Measurements from ENCODE around the gene ITGB3BP. TPM values are rescaled to one million over a fixed set of nuclear protein-coding genes. Genes with fewer than 3 reads are reported as not detected.

The ITGB3BP gene
- total RNA-seq, 1 experiment from 2014 or later = 47.2 TPM

GRCh38 chr1:63401945-63402344 is 121.1 kb downstream of the ITGB3BP start:
- H2BK20ac ChIP-seq (ENCODE audit: low read depth, low read length, poor library complexity, severe bottlenecking) = no peak overlapping the region
- H3K56ac ChIP-seq (ENCODE audit: insufficient read length, low read depth, low read length) = no peak overlapping the region
- no peak overlapping the region for H2AFZ ChIP-seq (ENCODE audit: low read length)
- no peaks in the 10 kb centered on the region for H3K79me2 ChIP-seq (ENCODE audit: insufficient read depth, low read length)
- H2BK5ac ChIP-seq (ENCODE audit: insufficient read length, low read length) = no peak overlapping the region
- H2BK12ac ChIP-seq (ENCODE audit: insufficient read length, low read depth, low read length) = no peak overlapping the region
- WGBS (ENCODE audit: extremely low coverage, insufficient read length, low lambda C conversion rate) = no CpG with 5 or more reads among the region's 4 CpGs
- no peak overlapping the region for H3T11ph ChIP-seq (ENCODE audit: low read length)
- H4K20me1 ChIP-seq (ENCODE audit: control insufficient read depth, insufficient read depth, insufficient read length) = no peaks in the 10 kb centered on the region
- H3K4me1 ChIP-seq (ENCODE audit: insufficient read depth, low read length) = no peaks in the 10 kb centered on the region
- TF ChIP-seq, protein P1, sequence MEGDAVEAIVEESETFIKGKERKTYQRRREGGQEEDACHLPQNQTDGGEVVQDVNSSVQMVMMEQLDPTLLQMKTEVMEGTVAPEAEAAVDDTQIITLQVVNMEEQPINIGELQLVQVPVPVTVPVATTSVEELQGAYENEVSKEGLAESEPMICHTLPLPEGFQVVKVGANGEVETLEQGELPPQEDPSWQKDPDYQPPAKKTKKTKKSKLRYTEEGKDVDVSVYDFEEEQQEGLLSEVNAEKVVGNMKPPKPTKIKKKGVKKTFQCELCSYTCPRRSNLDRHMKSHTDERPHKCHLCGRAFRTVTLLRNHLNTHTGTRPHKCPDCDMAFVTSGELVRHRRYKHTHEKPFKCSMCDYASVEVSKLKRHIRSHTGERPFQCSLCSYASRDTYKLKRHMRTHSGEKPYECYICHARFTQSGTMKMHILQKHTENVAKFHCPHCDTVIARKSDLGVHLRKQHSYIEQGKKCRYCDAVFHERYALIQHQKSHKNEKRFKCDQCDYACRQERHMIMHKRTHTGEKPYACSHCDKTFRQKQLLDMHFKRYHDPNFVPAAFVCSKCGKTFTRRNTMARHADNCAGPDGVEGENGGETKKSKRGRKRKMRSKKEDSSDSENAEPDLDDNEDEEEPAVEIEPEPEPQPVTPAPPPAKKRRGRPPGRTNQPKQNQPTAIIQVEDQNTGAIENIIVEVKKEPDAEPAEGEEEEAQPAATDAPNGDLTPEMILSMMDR (conservative IDR thresholded peaks at IDR 0.05) = no peak
- H3K27ac Mint-ChIP-seq = no peak overlapping the region
- H2BK15ac ChIP-seq (ENCODE audit: low read depth, low read length) = no peak overlapping the region
- H3K4ac ChIP-seq (ENCODE audit: low read depth, low read length) = no peak overlapping the region
- no peaks in the 10 kb centered on the region for H3K27me3 ChIP-seq (ENCODE audit: insufficient read depth, low read length)
- no peaks in the 10 kb centered on the region for H3K4me1 Mint-ChIP-seq
- no peak overlapping the region for H3K23ac ChIP-seq (ENCODE audit: insufficient read length, low read depth, low read length)
- no peak overlapping the region for H3K9ac ChIP-seq (ENCODE audit: extremely low read depth, insufficient read length, low read length)
- H3K23me2 ChIP-seq (ENCODE audit: insufficient read length, low read depth, low read length, poor library complexity, severe bottlenecking) = no peaks in the 10 kb centered on the region
- H4K5ac ChIP-seq (ENCODE audit: insufficient read length, low read depth, low read length) = no peak overlapping the region
- H4K91ac ChIP-seq (ENCODE audit: insufficient read length, low read depth, low read length) = no peak overlapping the region
- H3K4me3 Mint-ChIP-seq = no peak overlapping the region
- no peak overlapping the region for H3K27ac ChIP-seq (ENCODE audit: insufficient read length, low read depth, low read length)
- H3K4me2 ChIP-seq (ENCODE audit: insufficient read depth, insufficient read length, low read length) = no peak overlapping the region
- no peak overlapping the region for H4K8ac ChIP-seq (replicated peaks; ENCODE audit: insufficient read length, low read depth, low read length)
- H3K18ac ChIP-seq (ENCODE audit: insufficient read length, low read depth, low read length) = no peak overlapping the region
- H2BK120ac ChIP-seq (ENCODE audit: low read depth, low read length, poor library complexity, severe bottlenecking) = no peak overlapping the region
- H2AK5ac ChIP-seq (ENCODE audit: insufficient read length, low read length) = no peak overlapping the region
- H3K79me1 ChIP-seq (ENCODE audit: insufficient read depth, low read depth, low read length, poor library complexity, severe bottlenecking) = no peaks in the 10 kb centered on the region
- H3K9me3 Mint-ChIP-seq = no peaks in the 10 kb centered on the region
- H3K27me3 Mint-ChIP-seq (ENCODE audit: low read depth) = no peaks in the 10 kb centered on the region
- H3K14ac ChIP-seq (ENCODE audit: insufficient read depth, low read length) = no peak overlapping the region
- peaks cover 11 to 21% (median 17%) of the 10 kb centered on the region in 3 experiments; a peak in 6 of 7 replicates for H3K36me3 Mint-ChIP-seq (ENCODE audit: insufficient read depth in 1 of 3, low read depth in 3 of 3)
- no peak for DNase-seq
- H3K9me3 ChIP-seq (ENCODE audit: control insufficient read depth, low read depth, low read length) = no peaks in the 10 kb centered on the region

Other genes with a start within 250 kb of the ITGB3BP start
- gene FOXD3, start 200.7 kb downstream of the ITGB3BP start, total RNA-seq (2021) = 25.8 and 26.1 TPM in 2 replicates
- gene ALG6, start 155.6 kb downstream of the ITGB3BP start, total RNA-seq (2021) = 21.4 and 21.9 TPM in 2 replicates
- 3.0 and 4.2 TPM in 2 replicates for gene EFCAB7, start 300 bp upstream of the ITGB3BP start, total RNA-seq (2021)
- 56.4 and 58.5 TPM in 2 replicates for gene PGM1, start 70.2 kb upstream of the ITGB3BP start, total RNA-seq (2021)

Measured in H9 (cell line).